ENCODE data around the gene FRMD4A. TPM values are rescaled to one million over a fixed set of nuclear protein-coding genes. Genes with fewer than 3 reads are reported as not detected.

The FRMD4A gene
- total RNA-seq, 4 donors from 2014 or later: 13.7 to 27.2 (median 19.6) TPM

GRCh38 chr10:14190702-14191101, 140.0 kb downstream of the FRMD4A start:
- Histone ChIP-seq H3K9me3 (no peaks in the 10 kb centered on the region), H3K36me3 (no peaks in the 10 kb centered on the region), H3K27ac (no peak overlapping the region), H3K4me3 (no peak overlapping the region), H3K4me1 (no peaks in the 10 kb centered on the region), H3K27me3 (no peaks in the 10 kb centered on the region)
- no peak for ATAC-seq
- 66 to 82% methylated on average over 4 of the region's 4 CpGs for WGBS, 2 donors (ENCODE audit: low coverage in 1 of 2)
- no peak for TF ChIP-seq EP300 (IDR thresholded peaks at IDR 0.05)
- TF ChIP-seq CTCF (IDR thresholded peaks at IDR 0.05): no peak
- TF ChIP-seq POLR2AphosphoS5 (IDR thresholded peaks at IDR 0.05): no peak
- TF ChIP-seq POLR2A (IDR thresholded peaks at IDR 0.05): no peak

- Histone ChIP-seq H3K27me3 (peaks cover 4% of the 10 kb centered on the region), H3K4me1 (no peaks in the 10 kb centered on the region), H3K36me3 (no peaks in the 10 kb centered on the region), H3K9me3 (no peaks in the 10 kb centered on the region), H3K4me3 (no peak overlapping the region), H3K27ac (no peak overlapping the region)
- TF ChIP-seq POLR2A (IDR thresholded peaks at IDR 0.05): no peak
- TF ChIP-seq POLR2AphosphoS5 (IDR thresholded peaks at IDR 0.05): no peak
- no peak for TF ChIP-seq CTCF (IDR thresholded peaks at IDR 0.05)
- no peak for ATAC-seq
- WGBS, 2 donors (ENCODE audit: low coverage in 1 of 2): 77 to 93% methylated on average over 5 to 6 of the region's 6 CpGs
Measured at GRCh38 chr10:14186245-14186644, 144.5 kb downstream of the FRMD4A start.

GRCh38 chr10:14185316-14186045, 145.2 kb downstream of the FRMD4A start:
- 67 to 73% methylated on average over 5 to 7 of the region's 7 CpGs for WGBS, 2 donors (ENCODE audit: low coverage in 1 of 2)
- Histone ChIP-seq H3K27ac (no peak overlapping the region), H3K36me3 (no peaks in the 10 kb centered on the region), H3K4me1 (no peaks in the 10 kb centered on the region), H3K27me3 (peaks cover 10% of the 10 kb centered on the region), H3K4me3 (no peak overlapping the region), H3K9me3 (no peaks in the 10 kb centered on the region)
- no peak for TF ChIP-seq CTCF (IDR thresholded peaks at IDR 0.05)
- no peak for TF ChIP-seq POLR2AphosphoS5 (IDR thresholded peaks at IDR 0.05)
- no peak for TF ChIP-seq POLR2A (IDR thresholded peaks at IDR 0.05)
- no peak for TF ChIP-seq EP300 (IDR thresholded peaks at IDR 0.05)
- no peak for ATAC-seq

GRCh38 chr10:14184841-14185315, 145.8 kb downstream of the FRMD4A start:
- H3K9me3 ChIP-seq: no peaks in the 10 kb centered on the region
- no peak for TF ChIP-seq EP300 (IDR thresholded peaks at IDR 0.05)
- no peak for TF ChIP-seq POLR2A (IDR thresholded peaks at IDR 0.05)
- no peaks in the 10 kb centered on the region for H3K36me3 ChIP-seq
- 87 to 89% methylated on average over 10 to 11 of the region's 11 CpGs for WGBS, 2 donors (ENCODE audit: low coverage in 1 of 2)
- H3K4me3 ChIP-seq: no peak overlapping the region
- no peak overlapping the region for H3K27ac ChIP-seq
- no peaks in the 10 kb centered on the region for H3K4me1 ChIP-seq
- H3K27me3 ChIP-seq: peaks cover 16% of the 10 kb centered on the region
- ATAC-seq: no peak

- no peak overlapping the region for H3K4me3 ChIP-seq
- H3K9me3 ChIP-seq: no peaks in the 10 kb centered on the region
- H3K27ac ChIP-seq: no peak overlapping the region
- 77 to 86% methylated on average over 4 of the region's 4 CpGs for WGBS, 2 donors (ENCODE audit: low coverage in 1 of 2)
- ATAC-seq: no peak
- H3K36me3 ChIP-seq: no peaks in the 10 kb centered on the region
- peaks cover 16% of the 10 kb centered on the region for H3K27me3 ChIP-seq
- H3K4me1 ChIP-seq: no peaks in the 10 kb centered on the region
- TF ChIP-seq CTCF (IDR thresholded peaks at IDR 0.05) (no peak), POLR2AphosphoS5 (IDR thresholded peaks at IDR 0.05) (no peak), EP300 (IDR thresholded peaks at IDR 0.05) (no peak), POLR2A (IDR thresholded peaks at IDR 0.05) (no peak)
Measured at GRCh38 chr10:14182781-14183180, 147.9 kb downstream of the FRMD4A start.
